Bronchial epithelial cell (primary cell): ENCODE measurements around the gene LILRB1. TPM values are rescaled to one million over a fixed set of nuclear protein-coding genes. Genes with fewer than 3 reads are reported as not detected.

Experiments used
- DNase-seq: peaks from one replicate; pipeline ENCODE4 v3.0.0-alpha.2; 2010; ENCODE audit warnings: low read depth
- FAIRE-seq: peaks from 2 replicates; lab custom pipeline; 2011; peaks lifted over from hg19 to GRCh38; lab: Jason Lieb, UNC
- H3K27me3 ChIP-seq: 2 replicates; pipeline ENCODE4 v1.5.1; 2011; ENCODE audit warnings: low read length; ENCODE audit not compliant: control insufficient read depth, insufficient read depth
- H3K36me3 ChIP-seq: 2 replicates; pipeline ENCODE4 v1.5.1; 2011; ENCODE audit warnings: low read length; ENCODE audit not compliant: control insufficient read depth, insufficient read depth
- H3K4me3 ChIP-seq: 2 replicates; pipeline ENCODE4 v1.5.1; 2011; ENCODE audit warnings: mild to moderate bottlenecking, low read depth, low read length, control low read depth
- total RNA-seq: library from RNA; depleted of rRNA; stranded (reverse); fragments of >200 nt; gene quantifications from 2 replicates; pipeline ENCODE4 v1.2.1, GENCODE V29; 2014
- TF ChIP-seq, protein P1 (sequence below): IDR thresholded peaks from 2 replicates; pipeline ENCODE4 v1.5.1; 2011; ENCODE audit warnings: mild to moderate bottlenecking, moderate library complexity, low read length, control low read depth, inconsistent platforms; ENCODE audit not compliant: insufficient read depth, severe bottlenecking

LILRB1 gene
- total RNA-seq, 1 donor from 2014 or later, result not detected

DNA sequence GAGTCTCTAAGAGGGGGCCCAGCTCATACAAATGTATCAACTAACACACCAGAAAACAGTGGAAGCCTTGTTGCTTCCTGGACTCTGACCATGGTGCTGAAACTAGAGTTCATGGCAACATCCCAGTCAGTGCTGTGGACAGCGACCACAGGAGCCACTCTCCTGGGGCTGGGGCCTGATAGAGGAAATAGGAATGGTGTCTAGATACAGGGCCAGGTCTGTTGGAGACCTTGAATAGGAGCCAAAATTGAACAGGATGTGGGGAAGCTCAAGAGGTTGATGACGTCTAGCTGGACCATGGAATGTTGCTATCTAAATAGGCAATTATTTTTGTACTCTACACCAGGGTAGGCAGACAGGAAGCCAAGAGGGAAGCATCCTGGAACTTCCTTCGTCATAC, 54.2 kb downstream of the LILRB1 start:
- DNase-seq, result peak; percentile 7
- Histone ChIP-seq H3K4me3 (no peak overlapping the region), H3K36me3 (no peaks in the 10 kb centered on the region), H3K27me3 (no peaks in the 10 kb centered on the region)
- no peak for FAIRE-seq
- TF ChIP-seq, protein P1, sequence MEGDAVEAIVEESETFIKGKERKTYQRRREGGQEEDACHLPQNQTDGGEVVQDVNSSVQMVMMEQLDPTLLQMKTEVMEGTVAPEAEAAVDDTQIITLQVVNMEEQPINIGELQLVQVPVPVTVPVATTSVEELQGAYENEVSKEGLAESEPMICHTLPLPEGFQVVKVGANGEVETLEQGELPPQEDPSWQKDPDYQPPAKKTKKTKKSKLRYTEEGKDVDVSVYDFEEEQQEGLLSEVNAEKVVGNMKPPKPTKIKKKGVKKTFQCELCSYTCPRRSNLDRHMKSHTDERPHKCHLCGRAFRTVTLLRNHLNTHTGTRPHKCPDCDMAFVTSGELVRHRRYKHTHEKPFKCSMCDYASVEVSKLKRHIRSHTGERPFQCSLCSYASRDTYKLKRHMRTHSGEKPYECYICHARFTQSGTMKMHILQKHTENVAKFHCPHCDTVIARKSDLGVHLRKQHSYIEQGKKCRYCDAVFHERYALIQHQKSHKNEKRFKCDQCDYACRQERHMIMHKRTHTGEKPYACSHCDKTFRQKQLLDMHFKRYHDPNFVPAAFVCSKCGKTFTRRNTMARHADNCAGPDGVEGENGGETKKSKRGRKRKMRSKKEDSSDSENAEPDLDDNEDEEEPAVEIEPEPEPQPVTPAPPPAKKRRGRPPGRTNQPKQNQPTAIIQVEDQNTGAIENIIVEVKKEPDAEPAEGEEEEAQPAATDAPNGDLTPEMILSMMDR, result no peak

Other genes starting within 250 kb of the LILRB1 start
- 0.26 TPM in 1 of 2 replicates, not detected in the other for gene TTYH1, start 215.0 kb upstream of the LILRB1 start, total RNA-seq
- 26.3 and 37.8 TPM in 2 replicates for gene LENG8, start 181.3 kb upstream of the LILRB1 start, total RNA-seq
- 6.5 and 15.0 TPM in 2 replicates for gene LENG9, start 166.7 kb upstream of the LILRB1 start, total RNA-seq
- gene CDC42EP5, start 157.2 kb upstream of the LILRB1 start, total RNA-seq, result 18.2 and 20.4 TPM in 2 replicates
- not detected in 2 replicates for gene LAIR2, start 127.7 kb upstream of the LILRB1 start, total RNA-seq
- gene LILRA2, start 56.7 kb upstream of the LILRB1 start, total RNA-seq, result not detected in 2 replicates
- gene LILRA1, start 36.9 kb upstream of the LILRB1 start, total RNA-seq, result not detected in 2 replicates
- gene LILRB4, start 32.5 kb downstream of the LILRB1 start, total RNA-seq, result not detected in 2 replicates
- not detected in 2 replicates for gene KIR3DL3, start 94.0 kb downstream of the LILRB1 start, total RNA-seq
- gene KIR2DL3, start 108.0 kb downstream of the LILRB1 start, total RNA-seq, result not detected in 2 replicates
- gene KIR2DL1, start 139.3 kb downstream of the LILRB1 start, total RNA-seq, result not detected in 2 replicates
- not detected in 2 replicates for gene KIR2DL4, start 173.1 kb downstream of the LILRB1 start, total RNA-seq
- not detected in 2 replicates for gene KIR3DL1, start 186.0 kb downstream of the LILRB1 start, total RNA-seq
- gene KIR2DS4, start 202.2 kb downstream of the LILRB1 start, total RNA-seq, result not detected in 2 replicates
- not detected in 2 replicates for gene KIR3DL2, start 220.0 kb downstream of the LILRB1 start, total RNA-seq
- gene FCAR, start 243.8 kb downstream of the LILRB1 start, total RNA-seq, result not detected in 2 replicates